Fibroblast of skin of scalp (primary cell): ENCODE measurements around the gene TLR6.

Source experiments
- DNase-seq: peaks from one replicate; pipeline ENCODE4 v3.0.0-alpha.2; 2013

Gene TLR6

DNA sequence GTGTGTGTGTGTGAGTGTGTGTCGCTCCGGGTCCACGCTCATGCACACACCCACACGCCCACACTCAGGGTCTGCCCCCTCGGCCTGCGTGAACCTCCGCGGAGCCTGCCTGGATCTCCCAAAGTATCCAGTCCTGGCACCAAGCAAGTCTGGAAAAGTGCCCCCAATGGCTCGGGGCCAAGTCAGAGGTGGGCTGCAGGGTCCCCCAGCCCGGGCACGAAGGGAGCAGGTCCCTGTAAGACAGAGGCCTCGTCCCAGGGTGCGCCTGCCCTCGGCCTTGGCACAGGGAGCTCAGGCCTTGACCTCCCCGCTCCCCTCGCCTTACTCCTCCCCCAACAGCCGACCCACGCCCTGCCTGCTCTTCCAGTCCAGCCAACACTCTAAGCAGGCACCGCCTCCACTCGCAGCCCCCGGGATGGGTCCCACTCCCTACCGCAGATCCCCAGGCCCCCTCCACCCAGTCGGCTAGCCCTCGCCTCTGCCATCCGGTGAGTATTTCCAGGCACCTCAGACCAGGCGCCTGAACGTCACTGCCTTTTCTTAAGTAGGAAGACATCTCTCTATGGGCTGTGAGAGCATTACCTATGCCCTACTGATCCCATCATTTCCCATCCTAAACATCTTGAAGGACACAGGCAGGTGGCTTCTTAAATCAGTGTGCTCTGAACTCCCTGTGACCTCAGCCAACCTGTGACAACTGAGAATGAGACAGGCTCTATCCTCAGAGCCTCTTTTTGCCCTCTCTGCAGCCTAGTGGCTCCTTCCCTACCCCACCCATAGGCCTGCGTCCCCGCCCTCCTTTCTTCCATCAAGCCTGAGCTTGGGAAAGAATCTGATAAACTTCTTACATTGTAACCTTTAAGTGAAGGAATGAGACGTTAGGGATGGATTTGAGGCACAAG lies 11.7 kb upstream of the TLR6 start:
- DNase-seq: peak; percentile 50

DNA sequence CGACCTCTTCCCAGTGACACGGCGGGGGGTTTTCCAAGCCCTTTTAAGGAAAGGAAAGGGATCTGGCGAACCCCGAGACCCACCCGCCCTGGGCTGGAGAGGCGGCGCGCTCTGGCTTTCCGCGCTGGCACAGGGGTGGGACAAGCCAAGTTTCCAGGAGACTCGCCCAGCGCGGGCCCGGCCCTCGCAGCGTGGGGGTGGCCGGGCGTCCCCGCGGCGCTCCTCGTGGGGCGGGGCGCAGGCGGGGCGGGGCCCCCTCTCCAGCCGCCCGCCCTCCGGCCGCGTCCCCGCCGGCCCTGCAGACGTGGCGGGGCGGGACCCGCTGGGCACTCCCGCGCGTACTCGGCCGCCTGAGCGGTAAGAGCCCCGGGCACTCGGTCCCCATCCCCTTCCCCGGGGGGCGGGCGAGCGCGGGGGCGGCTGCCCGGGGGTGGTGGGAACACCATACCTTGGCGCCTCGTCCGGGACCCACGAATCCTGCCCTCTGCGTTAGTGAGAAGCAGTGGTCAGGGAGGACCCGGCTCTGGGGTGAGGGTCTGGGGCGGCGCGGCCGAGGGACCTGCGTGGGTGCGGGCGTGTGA lies 11.0 kb upstream of the TLR6 start, which contains the start of gene FAM114A1:
Gene FAM114A1, plus strand, starts transcription at position 329 of the 581 bp plus-strand sequence. CDS start 10,273 bp downstream, outside the sequence.
- peak; percentile 95 for DNase-seq

DNA sequence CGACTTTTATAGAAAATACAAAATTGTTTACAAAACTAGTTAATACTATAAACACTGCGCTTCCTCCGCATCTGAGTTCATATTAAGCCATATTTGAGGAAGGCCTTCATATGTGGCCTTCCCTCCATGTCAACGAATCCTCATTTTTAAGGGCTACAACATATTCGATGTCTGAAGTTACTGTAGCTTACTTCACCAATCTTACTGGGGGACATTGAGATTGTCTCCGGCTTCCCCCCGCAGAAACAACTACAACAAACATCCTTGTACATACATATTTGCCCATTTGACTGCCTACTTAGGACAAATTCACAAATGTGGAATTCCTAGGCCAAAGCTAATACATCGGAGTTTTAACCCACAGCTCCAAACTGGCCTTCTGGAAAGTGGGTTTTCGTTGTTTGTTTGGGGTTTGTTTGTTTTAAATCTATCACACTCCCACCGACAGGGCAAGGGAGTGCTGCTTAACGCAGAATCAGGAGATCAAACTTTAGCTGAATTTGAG lies 10.4 kb upstream of the TLR6 start:
- DNase-seq: no peak

DNA sequence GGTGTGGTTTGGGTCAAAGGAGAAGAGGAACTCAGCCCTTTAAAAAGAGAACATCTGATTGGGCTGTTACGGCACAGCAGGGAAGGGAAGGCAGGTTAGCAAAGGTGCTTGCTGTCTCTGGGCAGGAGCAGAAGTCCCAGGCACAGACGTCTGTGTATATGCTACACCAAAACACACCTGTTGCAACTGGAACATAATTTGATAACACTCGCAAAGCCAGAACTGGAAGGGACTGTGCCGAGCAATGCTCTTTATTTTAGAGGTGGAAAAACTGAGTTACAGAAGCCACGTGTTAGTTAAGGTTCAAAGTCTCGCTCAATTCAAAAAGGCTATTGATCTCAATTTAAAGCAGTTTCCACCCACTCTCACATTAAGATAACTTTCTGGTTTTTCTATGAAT lies 8.8 kb upstream of the TLR6 start:
- DNase-seq: no peak

DNA sequence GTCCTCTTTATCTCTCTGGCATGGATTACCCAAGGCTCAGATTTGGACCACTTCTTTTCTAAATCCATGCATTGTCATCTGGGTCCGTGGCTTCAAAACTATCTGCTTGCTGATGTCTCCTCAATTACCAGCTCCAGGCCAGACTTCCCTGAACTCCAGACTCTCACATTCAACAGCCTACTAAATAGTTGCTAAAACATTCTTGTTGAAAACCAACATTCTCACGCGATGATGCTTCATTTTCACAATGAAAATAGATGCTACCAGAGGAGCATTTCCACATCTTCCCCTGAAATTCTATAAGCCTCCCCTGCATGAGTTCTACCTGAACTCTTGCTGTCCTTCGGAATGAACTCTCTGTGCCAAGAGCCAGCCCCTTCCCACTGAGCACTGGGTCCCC lies 5.2 kb upstream of the TLR6 start:
- DNase-seq: peak; percentile 62

DNA sequence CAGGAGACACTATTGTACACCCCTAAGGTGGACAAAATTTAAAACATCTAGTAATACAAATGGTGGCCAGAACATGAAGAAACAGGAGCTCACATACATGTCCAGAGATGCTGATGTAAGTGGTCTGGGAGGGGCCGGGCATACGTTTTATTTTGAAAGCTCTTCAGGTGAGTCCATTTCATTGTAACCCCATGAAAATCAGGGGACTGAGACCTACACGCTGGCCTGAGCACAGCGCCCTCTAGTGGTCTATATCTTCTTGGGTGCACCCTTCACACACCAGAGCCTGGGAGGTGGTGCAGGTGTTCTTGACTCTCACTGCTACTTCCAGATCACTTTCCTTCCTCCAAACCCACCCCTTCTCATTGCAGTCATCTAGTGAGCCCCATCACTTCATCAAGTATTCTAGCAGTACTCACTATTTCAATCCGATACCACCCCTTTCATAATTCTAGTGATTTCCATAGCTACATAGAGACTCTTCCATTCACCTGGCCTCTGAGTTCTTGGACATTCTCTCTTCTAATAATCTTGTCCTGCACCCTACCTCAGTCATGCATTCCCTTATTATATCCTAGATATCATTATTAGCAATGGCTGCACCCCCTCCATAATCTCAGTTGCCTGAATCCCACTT lies 4.3 kb upstream of the TLR6 start:
- no peak for DNase-seq

DNA sequence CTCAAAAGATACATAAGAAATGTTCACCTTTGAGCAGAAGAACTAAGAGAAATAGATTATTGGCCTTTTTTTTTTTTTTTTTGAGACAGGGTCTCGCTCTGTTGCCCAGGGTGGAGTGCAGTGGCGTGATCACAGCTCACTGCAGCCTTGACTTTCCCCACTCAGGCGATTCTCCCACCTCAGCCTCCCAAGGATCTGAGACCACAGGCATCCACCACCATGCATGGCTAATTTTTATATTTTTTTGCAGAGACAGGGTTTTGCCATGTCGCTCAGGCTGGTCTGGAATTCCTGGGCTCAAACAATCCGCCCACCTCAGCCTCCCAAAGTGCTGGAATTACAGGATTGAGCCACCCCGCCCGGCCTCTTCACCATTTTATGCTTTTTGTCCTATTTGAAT lies 2.9 kb upstream of the TLR6 start:
- no peak for DNase-seq

DNA sequence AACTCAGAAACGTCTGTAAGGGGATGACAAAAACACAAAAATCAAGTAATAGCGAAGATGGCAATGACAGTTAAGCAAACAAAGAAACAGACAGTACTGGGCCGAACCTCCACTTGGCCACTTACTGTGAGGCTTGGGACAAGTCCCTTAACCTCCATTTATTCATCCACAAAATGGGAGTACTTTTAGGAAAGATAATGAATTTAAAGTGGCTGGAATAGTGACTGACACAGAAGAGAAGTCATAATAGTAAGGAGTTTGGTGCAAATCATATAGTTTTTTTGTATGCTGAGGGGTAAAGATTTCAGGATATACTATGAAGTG lies 1.4 kb upstream of the TLR6 start:
- DNase-seq: no peak

DNA sequence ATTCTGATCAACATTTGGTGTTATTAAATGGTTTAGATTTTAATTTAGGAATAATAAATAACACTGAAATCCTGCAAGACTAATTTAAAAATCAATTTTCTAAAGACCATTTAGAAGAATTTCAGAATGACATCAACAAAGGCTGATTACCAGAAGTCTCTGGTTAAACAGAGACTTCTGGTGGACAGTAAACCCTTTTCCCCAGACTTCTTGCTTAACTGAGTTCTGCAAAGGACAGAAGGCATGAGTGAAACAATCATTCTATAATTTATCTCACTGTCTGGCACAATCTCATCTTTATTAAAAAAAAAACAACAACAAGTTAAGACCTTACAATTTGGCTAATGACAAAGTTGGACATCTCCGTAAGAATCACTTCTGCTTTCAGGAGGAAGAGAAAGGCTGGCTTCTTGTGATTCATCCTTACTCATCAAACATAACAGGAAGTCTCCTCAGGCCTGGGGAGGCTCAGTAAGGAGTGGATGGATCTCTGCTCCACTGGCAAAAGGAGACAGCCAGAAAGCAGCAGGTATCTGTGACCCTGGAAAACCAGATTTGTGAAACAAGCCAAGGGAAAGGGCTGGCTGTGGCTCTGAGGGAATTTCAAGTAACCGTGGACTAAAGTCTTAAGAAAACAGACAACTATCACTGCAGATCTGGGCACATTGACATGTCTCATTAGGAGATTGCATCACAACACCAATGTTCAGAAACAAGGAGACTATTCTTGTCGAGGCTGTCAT lies 908 bp upstream of the TLR6 start:
- peak; percentile 89 for DNase-seq

DNA sequence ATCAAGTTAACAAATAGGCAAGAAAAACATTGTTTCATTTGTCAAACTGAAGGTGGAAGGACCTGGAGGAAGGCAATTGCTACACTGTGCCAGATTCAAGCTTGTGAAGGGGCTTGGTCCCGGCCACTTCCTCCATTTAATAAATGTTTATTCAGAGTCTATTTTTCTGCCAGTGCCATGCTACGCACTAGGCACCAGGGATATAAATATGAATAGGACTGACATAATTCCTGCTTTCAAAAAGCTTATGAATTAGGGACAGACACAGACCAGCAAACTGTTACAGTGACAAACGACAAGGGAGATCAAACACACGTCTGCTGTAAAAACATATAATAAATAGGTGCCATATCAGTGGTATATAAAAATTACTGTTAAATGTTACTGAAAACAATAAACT lies 571 bp downstream of the TLR6 start:
- DNase-seq: no peak

DNA sequence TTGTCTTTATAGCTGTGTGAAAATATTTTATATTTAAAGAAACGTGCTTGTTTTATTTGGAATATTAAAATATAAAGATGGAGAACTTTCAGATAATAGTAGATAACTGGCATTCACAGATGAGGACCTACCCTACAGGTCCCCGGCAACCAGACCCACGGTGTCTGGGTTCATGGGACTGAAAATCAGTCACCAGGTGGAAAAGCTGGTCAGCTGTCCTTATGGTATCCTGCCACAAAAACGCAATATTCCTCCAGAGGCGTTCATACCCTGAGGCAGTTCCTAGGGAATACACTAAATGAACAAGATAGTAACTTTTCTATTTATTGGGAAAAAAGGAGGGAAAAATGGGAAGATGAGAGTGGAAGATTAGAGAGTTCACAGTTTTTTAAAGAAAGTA lies 1.2 kb downstream of the TLR6 start:
- DNase-seq: no peak

DNA sequence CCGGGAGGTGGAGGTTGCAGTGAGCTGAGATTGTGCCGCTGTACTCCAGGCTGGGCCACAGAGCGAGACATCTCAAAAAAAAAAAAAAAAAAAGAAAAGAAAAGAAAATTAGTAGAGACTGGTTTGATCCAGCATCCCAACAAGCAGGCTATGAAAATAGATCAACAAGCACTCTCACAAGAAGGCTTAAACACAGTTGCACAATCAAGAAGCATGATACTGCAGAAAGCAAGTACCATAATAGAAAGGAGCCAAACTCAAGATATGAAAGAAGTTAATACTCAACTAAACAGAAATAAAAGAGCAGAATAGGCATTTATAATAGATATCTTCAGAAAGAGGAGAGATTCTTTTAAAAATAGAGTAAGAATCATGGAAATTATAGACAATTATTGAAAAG lies 10.6 kb downstream of the TLR6 start:
- DNase-seq: no peak

DNA sequence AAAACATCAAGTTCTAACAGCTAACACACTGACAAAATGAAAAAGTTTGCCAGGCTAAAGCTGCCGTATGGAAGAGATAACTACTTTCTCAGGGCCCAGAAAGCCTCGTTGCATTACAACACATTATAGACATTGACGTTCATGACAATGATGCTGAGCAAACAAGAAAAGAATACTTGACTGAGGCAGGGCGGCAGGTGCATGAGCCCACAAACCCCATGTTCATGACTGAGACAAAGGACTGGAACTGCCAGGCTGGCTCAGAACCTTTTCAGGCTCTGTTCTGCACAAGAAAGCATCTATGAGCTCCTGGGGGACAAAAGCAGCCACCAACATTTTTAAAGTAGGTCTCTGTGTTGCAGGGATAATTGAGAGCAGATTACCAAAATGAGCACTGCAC lies 13.6 kb downstream of the TLR6 start:
- DNase-seq: no peak

DNA sequence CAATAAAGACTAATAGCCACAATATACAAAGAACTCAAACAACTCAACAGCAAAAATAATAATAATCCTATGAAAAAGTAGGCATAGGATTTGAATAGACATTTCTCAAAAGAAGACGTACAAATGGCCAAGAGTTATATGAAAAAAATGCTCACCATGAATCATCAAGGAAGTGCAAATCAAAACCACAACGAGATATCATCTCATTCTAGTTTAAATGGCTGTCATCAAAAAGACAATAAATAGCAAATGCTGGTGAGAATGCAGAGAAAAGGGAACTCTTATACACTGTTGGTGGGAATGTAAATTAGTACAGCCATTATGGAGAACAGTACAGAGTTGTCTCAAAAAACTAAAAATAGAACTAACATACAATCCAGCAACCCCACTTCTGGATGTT lies 18.8 kb downstream of the TLR6 start:
- DNase-seq: peak; percentile 59

DNA sequence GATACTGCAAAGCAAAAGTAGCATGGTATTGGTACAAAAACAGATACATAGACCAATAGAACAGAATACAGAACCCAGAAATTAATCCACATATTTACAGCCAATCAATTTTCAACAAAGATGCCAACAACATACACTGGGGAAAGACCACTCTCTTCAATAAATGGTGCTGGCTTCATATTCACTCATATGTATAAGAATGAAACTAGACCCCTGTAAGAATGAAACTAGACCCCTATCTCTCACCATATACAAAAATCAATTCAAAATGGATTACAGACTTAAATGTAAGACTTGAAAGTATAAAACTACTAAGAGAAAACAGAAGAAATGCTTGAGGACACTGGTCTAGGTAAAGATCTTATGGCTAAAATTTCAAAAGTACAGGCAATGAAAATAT lies 19.3 kb downstream of the TLR6 start:
- no peak for DNase-seq

DNA sequence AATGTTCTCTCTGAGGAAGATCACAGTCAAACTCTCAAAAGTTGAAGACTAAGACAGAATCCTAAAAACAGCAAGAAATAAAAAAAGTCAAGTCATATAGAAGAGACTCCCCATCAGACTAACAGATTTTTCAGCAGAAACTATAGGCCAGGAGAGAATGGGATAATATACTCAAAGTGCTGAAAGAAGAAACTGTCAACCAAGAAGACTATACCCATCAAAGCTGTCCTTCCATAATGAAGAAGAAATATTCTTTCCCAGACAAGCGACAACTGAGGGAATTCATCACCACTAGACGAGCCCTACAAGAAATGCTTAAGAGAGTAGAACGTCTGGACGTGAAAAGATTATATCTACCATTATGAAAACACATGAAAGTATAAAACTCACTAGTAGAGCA lies 22.0 kb downstream of the TLR6 start:
- no peak for DNase-seq

DNA sequence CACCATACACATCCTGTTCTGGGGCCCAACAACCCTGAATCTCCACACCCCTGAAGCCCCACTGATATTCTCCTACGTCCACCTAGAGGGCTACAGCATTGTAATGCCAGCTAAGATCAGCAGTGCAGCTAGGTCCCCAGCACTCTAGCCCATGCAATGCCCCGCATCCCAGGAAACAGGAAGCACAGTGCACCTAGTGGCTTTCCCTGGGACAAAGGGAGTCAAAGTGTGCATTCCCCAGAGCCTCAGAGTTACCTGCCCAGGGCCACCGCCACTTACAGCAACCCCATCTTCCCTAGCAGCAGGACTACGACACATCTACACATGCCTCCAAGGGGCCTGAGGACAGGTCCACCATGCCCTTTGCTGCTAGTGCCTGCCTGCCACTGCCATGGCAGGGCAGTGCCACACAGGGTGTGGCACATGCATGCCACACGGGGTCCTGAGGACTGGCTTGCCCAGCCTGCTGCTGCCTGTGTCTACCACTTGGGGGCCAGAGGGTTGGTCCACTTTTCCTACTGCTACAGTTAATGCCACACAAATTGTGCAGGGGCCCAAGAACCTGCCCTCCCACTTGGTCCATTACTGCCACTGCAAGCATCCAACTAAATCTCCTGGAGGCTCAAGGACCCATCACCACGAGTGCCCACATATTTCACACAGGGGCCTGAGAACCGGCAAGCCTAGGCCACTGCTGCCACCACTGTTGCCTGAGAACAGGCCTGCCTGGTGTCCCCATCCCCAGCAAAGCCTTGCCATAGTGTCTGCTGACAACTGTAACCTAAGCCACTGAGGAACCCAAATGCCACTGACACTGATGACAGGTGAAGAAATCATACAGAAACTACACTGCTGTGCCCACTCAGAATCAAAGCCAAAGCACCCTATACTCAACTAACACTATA lies 23.7 kb downstream of the TLR6 start:
- DNase-seq: no peak

DNA sequence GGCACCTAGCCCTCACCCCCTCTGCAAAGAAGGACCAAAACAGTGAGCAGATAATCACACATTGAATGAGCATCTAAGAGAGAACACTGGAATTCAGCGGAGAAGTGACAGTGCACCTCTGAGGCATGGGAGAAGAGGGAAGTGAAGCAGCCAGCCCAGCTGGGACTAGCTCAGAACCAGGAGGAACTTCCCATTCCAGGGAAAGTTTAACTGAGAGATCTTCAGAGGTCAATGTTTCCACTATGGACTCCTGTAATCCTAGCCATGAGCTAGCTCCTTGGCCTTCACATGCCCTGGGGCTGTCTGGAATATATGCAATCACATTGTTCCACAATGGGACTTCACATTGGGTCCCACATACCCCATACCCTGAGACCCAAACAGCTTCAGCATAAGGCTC lies 24.4 kb downstream of the TLR6 start:
- no peak for DNase-seq

DNA sequence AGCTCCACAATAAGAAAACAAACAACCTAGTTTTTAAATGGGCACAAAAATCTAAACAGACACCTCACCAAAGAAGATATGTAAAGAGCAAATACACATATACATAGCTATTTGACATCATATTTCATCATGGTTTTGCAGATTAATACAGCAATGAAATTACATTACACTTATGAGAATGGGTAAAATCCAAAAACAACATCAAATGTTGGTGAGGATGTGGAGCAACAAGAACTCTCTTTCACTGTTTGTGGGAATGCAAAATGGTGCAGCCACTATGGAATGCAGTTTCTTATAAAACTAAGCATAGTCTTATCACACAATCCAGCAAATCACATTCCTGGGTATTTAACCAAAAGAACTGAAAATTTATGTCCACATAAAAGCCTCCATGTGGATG lies 25.0 kb downstream of the TLR6 start:
- peak; percentile 86 for DNase-seq

DNA sequence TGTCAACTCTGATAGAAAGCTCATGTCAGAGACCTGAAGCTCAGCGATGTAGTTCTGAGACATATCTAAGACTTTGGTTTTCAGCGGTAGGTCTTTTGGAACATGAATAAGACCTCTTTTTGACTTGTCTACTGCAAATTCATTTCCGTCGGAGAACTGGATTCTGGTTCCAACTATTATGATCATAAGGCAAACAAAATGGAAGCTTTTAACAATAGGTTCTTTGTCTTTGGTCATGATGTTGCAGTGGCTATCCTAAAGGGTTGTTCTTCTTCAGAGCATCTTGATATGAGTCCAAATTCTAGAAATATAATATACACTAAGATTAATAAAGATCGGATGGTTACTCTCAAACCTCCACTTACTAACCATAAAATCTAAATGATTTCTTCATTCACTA lies 27.4 kb downstream of the TLR6 start:
- DNase-seq: no peak

DNA sequence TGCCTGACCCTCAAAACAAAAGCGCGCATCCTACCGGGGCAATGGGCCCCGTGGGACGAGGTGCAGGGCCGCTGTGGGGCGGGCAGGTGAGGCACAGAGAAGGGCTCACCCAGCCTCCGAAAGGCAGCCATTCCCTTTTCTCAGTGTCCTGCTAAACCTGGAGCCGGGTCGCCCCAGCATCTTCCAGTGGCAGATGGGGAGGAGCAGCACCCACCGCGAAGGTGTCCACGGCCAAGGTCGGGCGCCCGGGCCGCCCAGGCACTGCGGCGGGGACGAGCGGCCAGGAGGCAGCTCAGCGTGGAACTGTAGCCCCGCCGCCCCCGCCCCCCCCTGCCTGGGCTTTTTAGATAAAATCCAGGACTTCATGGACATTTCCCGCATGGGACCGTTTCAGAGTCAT lies 32.9 kb downstream of the TLR6 start:
- DNase-seq: no peak

DNA sequence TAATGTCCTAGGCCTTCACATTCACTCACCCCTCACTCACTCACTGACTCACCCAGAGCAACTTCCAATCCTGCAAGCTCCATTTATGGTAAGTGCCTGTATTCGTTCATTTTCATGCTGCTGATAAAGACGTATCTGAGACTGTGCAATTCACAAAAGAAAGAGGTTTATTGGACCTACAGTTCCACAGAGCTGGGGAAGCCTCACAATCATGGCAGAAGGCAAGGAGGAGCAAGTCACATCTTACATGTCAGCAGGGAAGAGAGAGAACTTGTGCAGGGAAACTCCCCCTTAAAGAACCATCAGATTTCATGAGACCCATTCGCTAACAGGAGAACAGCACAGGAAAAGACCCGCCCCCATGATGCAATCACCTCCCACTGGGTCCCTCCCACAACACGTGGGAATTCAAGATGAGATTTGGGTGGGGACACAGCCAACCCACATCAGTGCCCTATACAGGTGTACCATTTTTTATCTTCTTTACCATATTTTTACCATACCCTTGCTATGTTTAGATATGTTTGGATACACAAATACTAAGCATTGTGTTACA lies 33.8 kb downstream of the TLR6 start:
- no peak for DNase-seq
